Hepatocyte (in vitro differentiated cells): ENCODE measurements around the gene PCLAF. TPM values are rescaled to one million over a fixed set of nuclear protein-coding genes. Genes with fewer than 3 reads are reported as not detected.
"Not testable (repeated sequence)": the region's sequence is repeated elsewhere in the genome, so short reads cannot be mapped to it uniquely, and the experiment has no call there.

ENCODE experiments used
- DNase-seq: peaks from one replicate; pipeline ENCODE4 v3.0.0-alpha.2; 2016; ENCODE audit warnings: low spot score
- H2AFZ ChIP-seq: fragments of 200-600 bp; sonication (generic); 2 replicates; pipeline ENCODE4 v1.6.0; 2016; ENCODE audit warnings: antibody characterized with exemption, mild to moderate bottlenecking
- H3K27ac ChIP-seq: fragments of 200-600 bp; sonication (generic); 2 replicates; pipeline ENCODE4 v1.5.1; 2016; ENCODE audit warnings: mild to moderate bottlenecking
- H3K27me3 ChIP-seq: fragments of 200-600 bp; sonication (generic); 2 replicates; pipeline ENCODE4 v1.6.1; 2016
- H3K36me3 ChIP-seq: fragments of 200-600 bp; sonication (generic); replicated peaks from 2 replicates; pipeline ENCODE4 v1.5.1; 2016; ENCODE audit warnings: low read depth; ENCODE audit not compliant: insufficient read depth
- H3K4me1 ChIP-seq: fragments of 200-600 bp; sonication (generic); 2 replicates; pipeline ENCODE4 v1.5.1; 2016; ENCODE audit warnings: mild to moderate bottlenecking, moderate library complexity; ENCODE audit not compliant: insufficient read depth
- H3K4me2 ChIP-seq: fragments of 200-600 bp; sonication (generic); 2 replicates; pipeline ENCODE4 v1.6.0; 2016
- H3K4me3 ChIP-seq: fragments of 200-600 bp; sonication (generic); 2 replicates; pipeline ENCODE4 v1.5.1; 2016; ENCODE audit warnings: mild to moderate bottlenecking
- H3K79me2 ChIP-seq: fragments of 200-600 bp; sonication (generic); 2 replicates; pipeline ENCODE4 v1.6.0; 2017; ENCODE audit warnings: mild to moderate bottlenecking
- H3K9me2 ChIP-seq: fragments of 200-600 bp; sonication (generic); replicated peaks from 2 replicates; pipeline ENCODE4 v1.6.0; 2017; ENCODE audit warnings: mild to moderate bottlenecking; ENCODE audit not compliant: insufficient read depth
- H3K9me3 ChIP-seq: fragments of 200-600 bp; sonication (generic); 2 replicates; pipeline ENCODE4 v1.5.1; 2016; ENCODE audit warnings: low read depth, mild to moderate bottlenecking
- H4K20me1 ChIP-seq: fragments of 200-600 bp; sonication (generic); 2 replicates; pipeline ENCODE4 v1.6.0; 2016; ENCODE audit warnings: mild to moderate bottlenecking; ENCODE audit not compliant: insufficient read depth, poor library complexity, severe bottlenecking
- EZH2 ChIP-seq: fragments of 200-600 bp; sonication (generic); IDR thresholded peaks from 2 replicates; pipeline ENCODE4 v1.6.1; 2016; ENCODE audit warnings: antibody characterized with exemption, mild to moderate bottlenecking, borderline replicate concordance
- EZH2phosphoT487 ChIP-seq: fragments of 200-600 bp; sonication (generic); IDR thresholded peaks from one replicate; pipeline ENCODE4 v1.6.1; 2018; ENCODE audit warnings: antibody characterized with exemption, mild to moderate bottlenecking, low read depth, moderate library complexity; ENCODE audit not compliant: unreplicated experiment, severe bottlenecking
- WGBS: methylation state at CpG from one replicate; pipeline ENCODE4 v1.1.6; 2016; ENCODE audit warnings: low lambda C conversion rate; ENCODE audit errors: missing lambda C conversion rate; 5-methylcytosine and 5-hydroxymethylcytosine counted together
- polyA plus RNA-seq: library from polyadenylated mRNA; unstranded; fragments of >200 nt; fragmentation: Nextera tagmentation; extraction: Ambion mirVana; gene quantifications from 2 replicates; pipeline ENCODE4 v1.2.1, GENCODE V29; 2016
- total RNA-seq: library from RNA; depleted of rRNA; stranded (reverse); fragments of >200 nt; gene quantifications from 2 replicates; pipeline ENCODE4 v1.2.3, GENCODE V29; 2014
- TF ChIP-seq, protein P1 (sequence below): fragments of 200-600 bp; sonication (generic); IDR thresholded peaks from 2 replicates; pipeline ENCODE4 v1.5.1; 2016; ENCODE audit warnings: antibody characterized with exemption, mild to moderate bottlenecking; ENCODE audit not compliant: poor library complexity

The PCLAF gene
- total and polyA plus RNA-seq, 2 experiments from 2014 or later = 21.2 to 25.3 TPM

DNA sequence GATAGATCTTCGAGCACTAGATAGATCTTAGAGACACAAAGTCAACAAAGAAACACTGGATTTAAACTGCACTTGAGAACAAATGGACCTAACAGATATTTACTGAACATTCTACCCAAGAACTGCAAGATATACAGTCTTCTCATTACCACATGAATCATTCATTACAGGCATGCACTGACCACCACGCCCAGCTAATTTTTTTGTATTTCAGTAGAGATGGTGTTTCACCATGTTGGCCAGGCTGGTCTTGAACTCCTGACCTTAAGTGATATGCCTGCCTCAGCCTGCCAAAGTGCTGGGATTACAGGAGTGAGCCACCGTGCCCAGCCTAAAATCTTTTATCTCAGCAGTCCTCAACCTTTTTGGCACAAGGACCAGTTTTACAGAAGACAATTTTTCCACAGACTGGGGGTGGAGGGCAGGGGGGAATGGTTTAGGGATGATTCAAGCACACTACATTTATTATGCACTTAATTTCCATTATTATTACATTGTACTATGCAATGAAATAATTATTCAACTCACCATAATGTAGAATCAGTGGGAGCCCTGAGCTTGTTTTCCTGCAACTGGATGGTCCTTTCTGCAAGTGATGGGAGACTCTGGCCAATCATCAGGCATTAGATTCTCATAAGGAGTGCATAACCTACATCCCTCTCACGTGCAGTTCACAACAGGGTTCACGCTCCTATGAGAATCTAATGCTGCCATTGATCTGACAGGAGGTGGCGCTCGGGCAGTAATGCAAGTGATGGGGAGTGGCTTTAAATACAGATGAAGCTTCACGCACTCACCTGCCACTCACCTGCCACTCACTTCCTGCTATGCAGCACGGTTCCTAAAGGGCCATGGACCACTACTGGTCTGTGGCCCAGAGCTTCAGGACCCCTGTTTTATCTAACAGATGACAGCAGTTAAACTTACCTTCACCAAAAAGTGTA is 47.0 kb downstream of the PCLAF start:
- no peaks in the 10 kb centered on the region for H3K36me3 ChIP-seq
- H3K4me3 ChIP-seq = no peak overlapping the region
- H3K4me1 ChIP-seq = no peaks in the 10 kb centered on the region
- H3K79me2 ChIP-seq = peaks cover 25% of the 10 kb centered on the region
- no peaks in the 10 kb centered on the region for H4K20me1 ChIP-seq
- 82% methylated on average over 9 of the region's 9 CpGs for WGBS
- H3K27me3 ChIP-seq = no peaks in the 10 kb centered on the region
- no peak overlapping the region for H2AFZ ChIP-seq
- H3K27ac ChIP-seq = no peak overlapping the region
- TF ChIP-seq, protein P1, sequence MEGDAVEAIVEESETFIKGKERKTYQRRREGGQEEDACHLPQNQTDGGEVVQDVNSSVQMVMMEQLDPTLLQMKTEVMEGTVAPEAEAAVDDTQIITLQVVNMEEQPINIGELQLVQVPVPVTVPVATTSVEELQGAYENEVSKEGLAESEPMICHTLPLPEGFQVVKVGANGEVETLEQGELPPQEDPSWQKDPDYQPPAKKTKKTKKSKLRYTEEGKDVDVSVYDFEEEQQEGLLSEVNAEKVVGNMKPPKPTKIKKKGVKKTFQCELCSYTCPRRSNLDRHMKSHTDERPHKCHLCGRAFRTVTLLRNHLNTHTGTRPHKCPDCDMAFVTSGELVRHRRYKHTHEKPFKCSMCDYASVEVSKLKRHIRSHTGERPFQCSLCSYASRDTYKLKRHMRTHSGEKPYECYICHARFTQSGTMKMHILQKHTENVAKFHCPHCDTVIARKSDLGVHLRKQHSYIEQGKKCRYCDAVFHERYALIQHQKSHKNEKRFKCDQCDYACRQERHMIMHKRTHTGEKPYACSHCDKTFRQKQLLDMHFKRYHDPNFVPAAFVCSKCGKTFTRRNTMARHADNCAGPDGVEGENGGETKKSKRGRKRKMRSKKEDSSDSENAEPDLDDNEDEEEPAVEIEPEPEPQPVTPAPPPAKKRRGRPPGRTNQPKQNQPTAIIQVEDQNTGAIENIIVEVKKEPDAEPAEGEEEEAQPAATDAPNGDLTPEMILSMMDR = no peak
- TF ChIP-seq EZH2 (no peak), EZH2phosphoT487 (no peak)
- no peaks in the 10 kb centered on the region for H3K9me3 ChIP-seq
- no peak for DNase-seq
- no peak overlapping the region for H3K4me2 ChIP-seq
- no peaks in the 10 kb centered on the region for H3K9me2 ChIP-seq

GRCh38 chr15:64333516-64333915 is 47.7 kb downstream of the PCLAF start:
- Histone ChIP-seq H3K9me3 (no peaks in the 10 kb centered on the region), H2AFZ (no peak overlapping the region), H3K9me2 (no peaks in the 10 kb centered on the region), H3K79me2 (peaks cover 25% of the 10 kb centered on the region), H3K27me3 (no peaks in the 10 kb centered on the region), H3K27ac (no peak overlapping the region), H3K4me3 (no peak overlapping the region), H3K4me1 (no peaks in the 10 kb centered on the region), H3K4me2 (no peak overlapping the region), H3K36me3 (no peaks in the 10 kb centered on the region), H4K20me1 (no peaks in the 10 kb centered on the region)
- no peak for DNase-seq
- TF ChIP-seq, protein P1 = no peak
- no peak for TF ChIP-seq EZH2
- TF ChIP-seq EZH2phosphoT487 = no peak
- 86% methylated on average over 2 of the region's 2 CpGs for WGBS

DNA sequence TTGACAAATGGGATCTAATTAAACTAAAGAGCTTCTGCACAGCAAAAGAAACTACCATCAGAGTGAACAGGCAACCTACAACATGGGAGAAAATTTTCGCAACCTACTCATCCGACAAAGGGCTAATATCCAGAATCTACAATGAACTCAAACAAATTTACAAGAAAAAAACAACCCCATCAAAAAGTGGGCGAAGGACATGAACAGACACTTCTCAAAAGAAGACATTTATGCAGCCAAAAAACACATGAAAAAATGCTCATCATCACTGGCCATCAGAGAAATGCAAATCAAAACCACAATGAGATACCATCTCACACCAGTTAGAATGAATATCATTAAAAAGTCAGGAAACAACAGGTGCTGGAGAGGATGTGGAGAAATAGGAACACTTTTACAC is 49.6 kb downstream of the PCLAF start:
- H3K9me3 ChIP-seq, DNase-seq, H3K9me2 ChIP-seq, H3K27me3 ChIP-seq, H4K20me1 ChIP-seq, H3K4me3 ChIP-seq, H3K4me2 ChIP-seq, H3K36me3 ChIP-seq, H3K27ac ChIP-seq, H2AFZ ChIP-seq, H3K4me1 ChIP-seq: not testable (repeated sequence)
- whole genome bisulfite sequencing = 79% methylated on average over 3 of the region's 3 CpGs
- peaks cover 15% of the 10 kb centered on the region for H3K79me2 ChIP-seq

DNA sequence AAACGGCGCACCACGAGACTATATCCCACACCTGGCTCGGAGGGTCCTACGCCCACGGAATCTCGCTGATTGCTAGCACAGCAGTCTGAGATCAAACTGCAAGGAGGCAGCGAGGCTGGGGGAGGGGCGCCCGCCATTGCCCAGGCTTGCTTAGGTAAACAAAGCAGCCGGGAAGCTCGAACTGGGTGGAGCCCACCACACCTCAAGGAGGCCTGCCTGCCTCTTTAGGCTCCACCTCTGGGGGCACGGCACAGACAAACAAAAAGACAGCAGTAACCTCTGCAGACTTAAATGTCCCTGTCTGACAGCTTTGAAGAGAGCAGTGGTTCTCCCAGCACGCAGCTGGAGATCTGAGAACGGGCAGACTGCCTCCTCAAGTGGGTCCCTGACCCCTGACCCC is 54.3 kb downstream of the PCLAF start:
- 30% methylated on average over 12 of the region's 15 CpGs for WGBS
- H2AFZ ChIP-seq, H3K27me3 ChIP-seq, H3K36me3 ChIP-seq, H3K27ac ChIP-seq, H3K9me2 ChIP-seq, H3K4me1 ChIP-seq, H3K9me3 ChIP-seq, H3K4me3 ChIP-seq, H3K4me2 ChIP-seq, H4K20me1 ChIP-seq, DNase-seq: not testable (repeated sequence)
- H3K79me2 ChIP-seq = peaks cover 28% of the 10 kb centered on the region

GRCh38 chr15:64326458-64326857 is 54.8 kb downstream of the PCLAF start:
- 91% methylated on average over 9 of the region's 20 CpGs for WGBS
- H3K79me2 ChIP-seq = peaks cover 29% of the 10 kb centered on the region
- not testable (repeated sequence) for H3K4me2 ChIP-seq, H3K4me1 ChIP-seq, H3K9me3 ChIP-seq, H3K36me3 ChIP-seq, H3K9me2 ChIP-seq, H2AFZ ChIP-seq, DNase-seq, H3K27me3 ChIP-seq, H4K20me1 ChIP-seq, H3K27ac ChIP-seq, H3K4me3 ChIP-seq
